HG02610 (cell line): Measurements from ENCODE around the gene IRGM.
"Not testable (repeated sequence)": the region's sequence is repeated elsewhere in the genome, so short reads cannot be mapped to it uniquely, and the experiment has no call there.

Source experiments
- ATAC-seq: cut with Tn5 transposase; IDR thresholded peaks from one replicate; pipeline ENCODE4 v1.9.1; 2021; ENCODE audit warnings: mild to moderate bottlenecking, moderate library complexity; ENCODE audit not compliant: unreplicated experiment

The IRGM gene, protein sequence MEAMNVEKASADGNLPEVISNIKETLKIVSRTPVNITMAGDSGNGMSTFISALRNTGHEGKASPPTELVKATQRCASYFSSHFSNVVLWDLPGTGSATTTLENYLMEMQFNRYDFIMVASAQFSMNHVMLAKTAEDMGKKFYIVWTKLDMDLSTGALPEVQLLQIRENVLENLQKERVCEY

DNA sequence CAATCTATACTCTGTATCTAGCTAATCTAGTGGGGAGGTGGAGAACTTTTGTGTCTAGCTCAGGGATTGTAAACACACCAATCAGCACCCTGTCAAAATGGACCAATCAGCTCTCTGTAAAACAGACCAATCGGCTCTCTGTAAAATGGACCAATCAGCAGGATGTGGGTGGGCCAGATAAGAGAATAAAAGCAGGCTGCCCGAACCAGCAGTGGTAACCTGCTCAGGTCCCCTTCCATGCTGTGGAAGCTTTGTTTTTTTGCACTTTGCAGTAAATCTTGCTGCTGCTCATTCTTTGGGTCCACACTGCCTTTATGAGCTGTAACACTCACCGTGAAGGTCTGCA, at the start of gene IRGM:
IRGM (plus strand) TSS at position 214 of the 346 bp plus-strand sequence. CDS start 1,603 bp downstream, outside the sequence.
- not testable (repeated sequence) for ATAC-seq

DNA sequence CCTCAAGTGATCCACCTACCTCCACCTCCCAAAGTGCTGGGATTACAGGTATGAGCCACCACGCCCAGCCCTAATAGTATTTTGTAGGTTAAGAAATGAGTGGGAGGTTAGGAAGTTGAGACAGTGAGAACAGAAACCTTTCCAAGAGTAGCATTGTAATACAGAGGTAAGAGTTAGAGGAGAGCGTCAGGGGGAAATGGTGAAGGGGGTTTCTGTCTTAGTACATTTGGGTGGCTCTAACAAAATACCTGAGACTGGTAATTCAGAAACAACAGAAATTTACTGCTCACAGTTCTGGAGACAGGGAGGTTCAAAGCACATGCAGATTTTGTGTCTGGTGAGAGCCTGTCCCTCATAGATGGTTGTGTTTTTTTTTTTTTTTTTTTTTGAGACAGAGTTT, 48.9 kb upstream of the IRGM start:
- peak; percentile 39 for ATAC-seq

- peak; percentile 44 for ATAC-seq
These were observed 45.0 kb upstream of the IRGM start for GRCh38 chr5:150801117-150801927.

- no peak for ATAC-seq
These were observed 41.9 kb upstream of the IRGM start for GRCh38 chr5:150804388-150804787.

DNA sequence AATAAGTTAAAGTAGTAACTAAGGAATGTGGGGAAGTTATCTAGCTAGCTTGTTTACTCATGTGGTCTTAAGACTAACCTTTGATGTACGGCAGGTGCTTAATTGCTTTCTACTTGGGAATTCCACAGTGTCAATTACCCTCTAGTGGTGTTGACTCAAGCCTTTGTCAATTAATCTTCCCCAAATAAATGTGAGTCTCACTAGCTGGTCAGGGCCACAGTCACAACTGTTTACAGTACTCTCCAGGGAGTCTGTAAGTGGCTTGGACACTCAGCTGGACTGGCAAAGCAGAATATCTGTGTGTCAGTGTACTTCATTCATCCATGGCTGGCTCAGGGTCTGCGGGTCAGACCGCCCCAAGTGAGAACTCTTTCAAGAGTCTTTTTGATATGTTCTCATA, 37.0 kb upstream of the IRGM start:
- no peak for ATAC-seq

GRCh38 chr5:150815010-150815409, 31.3 kb upstream of the IRGM start:
- ATAC-seq, result no peak

- no peak for ATAC-seq
These were observed 29.4 kb upstream of the IRGM start for GRCh38 chr5:150816946-150817345.

DNA sequence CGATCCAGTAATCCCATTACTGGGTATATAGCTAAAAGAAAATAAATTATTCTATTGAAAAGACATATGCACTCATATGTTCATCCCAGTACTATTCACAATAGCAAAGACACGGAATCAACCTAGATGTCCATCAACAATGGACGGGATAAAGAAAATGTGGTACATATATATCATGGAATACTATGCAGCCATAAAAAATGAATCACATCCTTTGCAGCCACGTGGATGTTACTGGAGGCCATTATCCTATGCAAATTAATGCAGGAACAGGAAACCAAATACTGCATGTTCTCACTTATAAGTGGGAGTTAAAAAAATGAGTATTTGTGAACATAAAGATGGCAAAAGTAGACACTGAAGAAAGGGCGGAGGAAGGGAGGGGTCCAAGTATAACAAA, 16.6 kb upstream of the IRGM start:
- no peak for ATAC-seq

DNA sequence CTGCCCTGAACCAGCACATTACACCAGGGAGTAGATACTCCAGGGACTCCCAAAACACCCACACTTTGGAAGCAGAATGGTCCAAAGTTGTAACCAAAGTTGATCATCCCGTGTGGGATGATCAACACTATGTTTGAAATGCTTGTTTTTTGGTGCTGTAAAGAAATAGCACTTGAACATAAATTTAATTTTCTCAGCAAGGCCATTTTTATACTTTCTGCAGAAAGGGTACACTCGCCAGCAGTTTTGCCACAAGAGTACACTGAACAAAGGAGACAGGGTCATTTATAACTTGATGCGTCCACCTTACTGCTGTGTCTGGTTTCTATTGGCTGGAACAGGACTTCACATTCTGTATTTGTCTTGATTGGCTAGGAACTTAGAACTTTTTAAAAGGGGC, 14.5 kb upstream of the IRGM start:
- ATAC-seq, result not testable (repeated sequence)

- ATAC-seq, result no peak
These were observed 10.3 kb upstream of the IRGM start for GRCh38 chr5:150836064-150836463.

DNA sequence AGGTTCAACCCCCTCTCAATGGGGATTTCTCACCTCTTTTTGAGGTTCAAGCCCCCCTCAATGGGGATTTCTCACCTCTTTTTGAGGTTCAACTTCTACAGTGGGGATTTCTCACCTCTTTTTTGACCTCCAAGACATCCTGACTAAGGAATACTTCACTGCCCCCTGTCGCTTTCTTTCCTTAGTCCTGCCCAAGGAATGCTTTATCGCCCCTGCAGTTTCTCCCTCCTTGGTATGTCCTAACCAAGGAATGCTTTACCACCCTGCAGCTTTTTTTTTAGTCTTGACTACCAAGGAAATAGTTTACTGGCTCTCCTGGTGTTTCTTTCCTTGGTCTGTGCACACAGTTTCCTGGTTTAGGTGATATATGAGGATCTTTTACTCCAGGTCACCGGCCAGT, 9.6 kb upstream of the IRGM start:
- ATAC-seq, result no peak

DNA sequence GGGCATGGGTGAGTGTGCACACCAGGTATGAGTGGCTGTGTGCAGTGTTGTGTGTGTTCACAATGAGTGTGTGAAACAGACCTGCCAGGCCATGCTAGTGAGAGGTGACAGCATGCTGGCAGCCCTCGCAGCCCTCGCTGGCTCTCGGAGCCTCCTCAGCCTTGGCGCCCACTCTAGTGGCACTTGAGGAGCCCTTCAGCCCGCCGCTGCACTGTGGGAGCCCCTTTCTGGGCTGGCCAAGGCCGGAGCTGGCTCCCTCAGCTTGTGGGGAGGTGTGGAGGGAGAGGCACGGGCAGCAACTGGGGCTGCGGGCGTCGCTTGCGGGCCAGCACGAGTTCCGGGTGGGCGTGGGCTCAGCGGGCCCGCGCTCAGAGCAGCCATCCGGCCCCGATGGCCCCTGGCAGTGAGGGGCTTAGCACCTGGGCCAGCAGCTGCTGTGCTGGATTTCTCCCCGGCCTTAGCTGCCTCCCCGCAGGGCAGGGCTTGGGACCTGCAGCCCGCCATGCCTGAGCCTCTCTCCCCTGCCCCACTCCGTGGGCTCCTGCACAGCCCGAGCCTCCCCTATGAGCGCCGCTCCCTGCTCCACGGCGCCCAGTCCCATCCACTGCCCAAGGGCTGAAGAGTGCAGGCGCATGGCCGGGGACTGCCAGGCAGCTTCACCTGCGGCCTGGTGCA, 999 bp upstream of the IRGM start:
- ATAC-seq, result not testable (repeated sequence)

GRCh38 chr5:150846654-150847333, 473 bp downstream of the IRGM start:
- peak; percentile 92 for ATAC-seq

- ATAC-seq, result peak; percentile 12
These were observed 994 bp downstream of the IRGM start for GRCh38 chr5:150847334-150847695.

GRCh38 chr5:150848271-150848670, 1.9 kb downstream of the IRGM start:
- no peak for ATAC-seq

DNA sequence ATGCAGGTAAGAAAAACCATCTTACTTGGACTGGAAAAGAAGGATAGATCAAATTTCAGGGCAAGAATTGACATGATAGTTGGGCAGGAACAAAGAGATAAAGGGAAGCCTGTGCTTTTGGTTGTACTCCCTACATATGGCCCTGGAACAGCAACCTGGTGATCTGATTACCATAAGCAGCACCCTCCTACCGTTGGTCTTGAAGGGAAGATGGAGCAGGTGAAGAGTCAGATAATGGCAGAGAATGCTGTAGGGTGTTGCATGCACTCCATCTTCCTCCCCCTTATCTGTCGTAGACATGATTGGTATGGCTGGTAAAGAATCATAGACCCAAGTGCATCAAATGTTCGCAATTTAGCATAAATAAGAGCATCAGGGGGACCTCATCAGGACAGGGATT, 4.7 kb downstream of the IRGM start:
- ATAC-seq, result no peak

DNA sequence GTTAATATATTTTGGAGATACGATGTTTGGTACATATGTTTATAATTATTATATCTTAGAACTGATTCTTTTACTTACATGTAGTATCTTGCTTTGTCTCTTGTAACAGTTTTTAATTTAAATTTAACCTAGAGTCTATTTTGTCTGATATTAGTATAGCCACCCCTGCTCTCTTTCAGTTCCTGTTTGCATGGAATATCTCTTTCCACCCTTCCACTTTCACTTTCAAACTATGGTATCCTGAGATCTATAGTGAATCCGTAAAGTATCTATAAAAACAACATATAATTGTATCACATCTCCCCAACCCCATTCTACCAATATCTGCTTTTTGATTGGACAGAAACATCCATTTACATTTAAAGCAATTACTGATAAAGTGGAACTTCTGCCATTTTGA, 7.2 kb downstream of the IRGM start:
- ATAC-seq, result no peak

GRCh38 chr5:150856700-150857099, 10.4 kb downstream of the IRGM start:
- ATAC-seq, result not testable (repeated sequence)

DNA sequence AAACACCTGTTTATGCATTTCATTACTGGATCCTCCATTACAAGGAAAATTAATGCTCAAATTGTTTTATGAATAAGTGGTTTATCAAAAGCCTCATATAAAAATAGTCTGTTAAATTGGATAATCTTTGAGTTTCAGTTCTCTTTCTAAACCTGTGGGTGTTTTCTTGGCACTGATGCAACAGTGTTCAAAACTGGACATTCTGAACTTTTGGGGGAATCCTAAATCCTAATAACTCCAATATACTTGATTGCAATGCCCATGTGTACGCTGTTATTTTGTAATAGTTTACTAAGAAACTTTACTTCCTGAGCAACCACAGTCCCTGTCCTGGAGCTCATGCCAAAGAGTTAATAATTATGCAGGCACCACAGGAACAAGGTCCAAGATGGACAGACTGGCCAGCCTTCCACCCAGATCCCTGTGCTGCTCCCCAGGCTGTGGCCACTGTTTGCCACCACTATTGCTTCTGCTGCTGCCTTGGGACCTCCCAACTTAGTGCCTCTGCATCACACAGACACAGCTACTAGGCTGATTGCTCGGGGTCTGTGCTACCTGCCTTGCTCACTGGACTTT, 14.0 kb downstream of the IRGM start:
- ATAC-seq, result no peak

DNA sequence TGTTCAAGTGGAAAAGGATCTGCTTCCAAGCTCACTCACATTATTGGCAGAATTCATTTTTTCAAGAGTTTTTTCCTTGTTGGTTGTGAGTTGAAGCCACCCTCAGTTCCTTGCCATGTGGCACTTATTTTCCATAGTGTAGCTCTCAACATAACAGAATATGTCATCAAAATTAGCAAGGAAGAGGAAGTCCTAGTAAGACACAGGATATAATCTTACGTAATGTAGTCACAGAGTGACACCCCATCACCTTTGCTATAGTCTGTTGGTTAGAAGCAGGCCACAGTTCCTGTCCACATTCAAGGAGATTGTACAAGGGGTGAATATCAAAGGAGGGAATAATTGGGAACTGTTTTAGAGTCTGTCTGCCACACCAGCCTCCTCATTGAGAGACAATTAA, 15.7 kb downstream of the IRGM start:
- ATAC-seq, result no peak

DNA sequence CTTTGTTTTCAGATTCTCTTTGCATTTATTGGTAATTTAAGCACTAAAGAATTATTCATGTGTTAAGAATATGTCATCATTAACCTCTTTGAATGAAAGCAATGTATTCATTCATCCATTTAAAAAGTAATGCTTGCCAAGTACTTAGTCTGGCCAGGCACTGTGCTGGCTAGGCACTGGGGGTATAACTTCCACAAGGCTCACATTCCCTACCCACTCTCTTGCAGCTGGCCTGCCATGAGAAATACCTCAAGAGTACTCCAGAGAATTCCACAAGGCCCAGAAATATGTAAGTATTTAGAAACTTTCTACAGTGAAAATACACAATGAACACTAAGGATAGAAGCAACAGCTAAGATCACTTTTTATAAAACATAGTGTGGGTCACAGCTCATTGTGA, 33.0 kb downstream of the IRGM start:
- no peak for ATAC-seq
